DOHH2 (cell line): ENCODE data around the gene TMEM132E.

Experiments
- H3F3A ChIP-seq: fragments of 200-600 bp; sonication (generic), shearing (Covaris generic); 2 replicates; pipeline ENCODE4 v1.6.0; 2016; ENCODE audit warnings: antibody characterized with exemption, mild to moderate bottlenecking; ENCODE audit not compliant: control insufficient read depth, insufficient read depth
- H3K27ac ChIP-seq: fragments of 200-600 bp; sonication (generic); 2 replicates; pipeline ENCODE4 v1.5.1; 2014; ENCODE audit warnings: low read depth, mild to moderate bottlenecking, low read length, moderate library complexity
- H3K27me3 ChIP-seq: fragments of 200-600 bp; sonication (generic); 2 replicates; pipeline ENCODE4 v1.6.1; 2014; ENCODE audit warnings: mild to moderate bottlenecking, low read length, mixed read lengths; ENCODE audit not compliant: control insufficient read depth
- H3K36me3 ChIP-seq: fragments of 200-600 bp; sonication (generic); 2 replicates; pipeline ENCODE4 v1.6.1; 2014; ENCODE audit warnings: mild to moderate bottlenecking, low read length, moderate library complexity, mixed read lengths; ENCODE audit not compliant: control insufficient read depth
- H3K4me1 ChIP-seq: fragments of 200-600 bp; sonication (generic); 2 replicates; pipeline ENCODE4 v1.6.1; 2014; ENCODE audit warnings: mild to moderate bottlenecking, low read length, mixed read lengths; ENCODE audit not compliant: control insufficient read depth
- H3K4me2 ChIP-seq: fragments of 200-600 bp; sonication (generic); 2 replicates; pipeline ENCODE4 v1.6.0; 2014; ENCODE audit warnings: mild to moderate bottlenecking, low read length, moderate library complexity
- H3K4me3 ChIP-seq: fragments of 200-600 bp; sonication (generic); 2 replicates; pipeline ENCODE4 v1.5.1; 2014; ENCODE audit warnings: mild to moderate bottlenecking, low read length, mixed read lengths
- H3K79me2 ChIP-seq: fragments of 200-600 bp; sonication (generic); 2 replicates; pipeline ENCODE4 v1.6.1; 2014; ENCODE audit warnings: mild to moderate bottlenecking, low read length, mixed read lengths; ENCODE audit not compliant: control insufficient read depth
- H3K9me2 ChIP-seq: fragments of 200-600 bp; sonication (generic); replicated peaks from 2 replicates; pipeline ENCODE4 v1.6.1; 2014; ENCODE audit warnings: mild to moderate bottlenecking, low read length, mixed read lengths; ENCODE audit not compliant: control insufficient read depth
- H3K9me3 ChIP-seq: fragments of 200-600 bp; sonication (generic); 2 replicates; pipeline ENCODE4 v1.6.1; 2014; ENCODE audit warnings: antibody characterized with exemption, low read length, mixed read lengths; ENCODE audit not compliant: control insufficient read depth, insufficient read depth
- H4K20me1 ChIP-seq: fragments of 200-600 bp; sonication (generic); 2 replicates; pipeline ENCODE4 v1.6.0; 2014; ENCODE audit warnings: low read depth, mild to moderate bottlenecking, antibody characterized with exemption, low read length, moderate library complexity; ENCODE audit not compliant: control insufficient read depth, insufficient read depth
- EZH2phosphoT487 ChIP-seq: fragments of 200-600 bp; sonication (generic); IDR thresholded peaks from 2 replicates; pipeline ENCODE4 v1.6.1; 2017; ENCODE audit warnings: borderline replicate concordance, mild to moderate bottlenecking, antibody characterized with exemption, low read length, moderate library complexity, mixed read lengths
- TF ChIP-seq, protein P1 (sequence below): fragments of 200-600 bp; sonication (generic); IDR thresholded peaks from one replicate; pipeline ENCODE4 v1.5.1; 2014; ENCODE audit warnings: antibody characterized with exemption, mild to moderate bottlenecking, low read depth, low read length; ENCODE audit not compliant: poor library complexity, severe bottlenecking

The TMEM132E gene

DNA sequence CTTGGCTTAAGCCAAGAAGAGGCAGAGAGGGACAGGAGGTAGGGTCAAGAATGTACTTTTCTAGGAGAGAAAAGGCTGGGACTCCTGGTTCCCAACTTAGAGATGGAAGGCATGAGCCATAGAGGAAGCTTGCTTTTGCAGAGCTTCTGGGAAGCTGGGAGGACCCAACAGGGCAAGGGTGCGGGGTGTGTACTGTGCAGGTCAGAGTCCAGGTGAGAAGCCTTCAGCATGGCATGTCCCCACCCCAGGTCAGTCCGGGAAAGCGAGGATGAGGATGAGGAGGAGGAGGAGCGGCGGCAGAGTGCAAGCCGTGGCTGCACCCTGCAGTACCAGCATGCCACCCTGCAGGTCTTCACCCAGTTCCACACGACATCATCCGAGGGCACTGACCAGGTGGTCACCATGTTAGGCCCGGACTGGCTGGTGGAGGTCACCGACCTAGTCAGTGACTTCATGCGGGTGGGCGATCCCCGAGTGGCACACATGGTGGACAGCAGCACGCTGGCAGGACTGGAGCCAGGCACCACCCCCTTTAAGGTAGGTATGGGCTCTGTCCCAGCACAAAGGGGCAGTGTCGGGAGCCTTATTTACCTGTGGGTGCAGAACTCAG, 55.3 kb downstream of the TMEM132E start:
- H3K36me3 ChIP-seq: no peaks in the 10 kb centered on the region
- no peaks in the 10 kb centered on the region for H3K9me2 ChIP-seq
- H3K4me1 ChIP-seq: no peaks in the 10 kb centered on the region
- no peaks in the 10 kb centered on the region for H4K20me1 ChIP-seq
- no peaks in the 10 kb centered on the region for H3K79me2 ChIP-seq
- H3K4me2 ChIP-seq: no peak overlapping the region
- H3F3A ChIP-seq: no peaks in the 10 kb centered on the region
- TF ChIP-seq, protein P1, sequence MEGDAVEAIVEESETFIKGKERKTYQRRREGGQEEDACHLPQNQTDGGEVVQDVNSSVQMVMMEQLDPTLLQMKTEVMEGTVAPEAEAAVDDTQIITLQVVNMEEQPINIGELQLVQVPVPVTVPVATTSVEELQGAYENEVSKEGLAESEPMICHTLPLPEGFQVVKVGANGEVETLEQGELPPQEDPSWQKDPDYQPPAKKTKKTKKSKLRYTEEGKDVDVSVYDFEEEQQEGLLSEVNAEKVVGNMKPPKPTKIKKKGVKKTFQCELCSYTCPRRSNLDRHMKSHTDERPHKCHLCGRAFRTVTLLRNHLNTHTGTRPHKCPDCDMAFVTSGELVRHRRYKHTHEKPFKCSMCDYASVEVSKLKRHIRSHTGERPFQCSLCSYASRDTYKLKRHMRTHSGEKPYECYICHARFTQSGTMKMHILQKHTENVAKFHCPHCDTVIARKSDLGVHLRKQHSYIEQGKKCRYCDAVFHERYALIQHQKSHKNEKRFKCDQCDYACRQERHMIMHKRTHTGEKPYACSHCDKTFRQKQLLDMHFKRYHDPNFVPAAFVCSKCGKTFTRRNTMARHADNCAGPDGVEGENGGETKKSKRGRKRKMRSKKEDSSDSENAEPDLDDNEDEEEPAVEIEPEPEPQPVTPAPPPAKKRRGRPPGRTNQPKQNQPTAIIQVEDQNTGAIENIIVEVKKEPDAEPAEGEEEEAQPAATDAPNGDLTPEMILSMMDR: no peak
- no peak for TF ChIP-seq EZH2phosphoT487
- no peaks in the 10 kb centered on the region for H3K9me3 ChIP-seq
- no peaks in the 10 kb centered on the region for H3K27me3 ChIP-seq
- no peak overlapping the region for H3K27ac ChIP-seq
- no peak overlapping the region for H3K4me3 ChIP-seq

DNA sequence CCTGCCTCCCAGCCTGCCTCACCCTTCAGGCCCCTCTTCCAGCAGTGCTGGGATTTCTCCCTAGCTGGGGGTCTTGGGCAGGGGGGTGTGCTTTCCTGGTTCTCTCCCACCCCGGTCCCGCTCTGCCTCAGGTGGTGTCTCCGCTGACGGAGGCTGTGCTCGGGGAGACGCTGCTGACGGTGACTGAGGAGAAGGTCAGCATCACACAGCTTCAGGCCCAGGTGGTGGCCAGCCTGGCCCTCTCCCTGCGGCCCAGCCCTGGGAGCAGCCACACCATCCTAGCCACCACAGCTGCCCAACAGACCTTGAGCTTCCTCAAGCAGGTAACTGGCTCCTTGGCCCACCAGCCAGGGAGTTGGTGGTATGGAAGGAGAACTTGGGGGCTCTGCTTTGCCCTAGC, 56.5 kb downstream of the TMEM132E start:
- Histone ChIP-seq H3F3A (no peaks in the 10 kb centered on the region), H3K4me2 (no peak overlapping the region), H3K36me3 (no peaks in the 10 kb centered on the region), H3K9me3 (no peaks in the 10 kb centered on the region), H3K27me3 (no peaks in the 10 kb centered on the region), H3K9me2 (no peaks in the 10 kb centered on the region), H4K20me1 (no peaks in the 10 kb centered on the region), H3K4me1 (no peaks in the 10 kb centered on the region), H3K4me3 (no peak overlapping the region), H3K27ac (no peak overlapping the region), H3K79me2 (no peaks in the 10 kb centered on the region)
- TF ChIP-seq EZH2phosphoT487: no peak
- TF ChIP-seq, protein P1: no peak

GRCh38 chr17:34637041-34637547, 57.7 kb downstream of the TMEM132E start:
- Histone ChIP-seq H3K4me1 (no peaks in the 10 kb centered on the region), H3K36me3 (no peaks in the 10 kb centered on the region), H3K4me2 (no peak overlapping the region), H3K27ac (no peak overlapping the region), H3K27me3 (no peaks in the 10 kb centered on the region), H3K79me2 (no peaks in the 10 kb centered on the region), H3F3A (no peaks in the 10 kb centered on the region), H4K20me1 (no peaks in the 10 kb centered on the region), H3K9me3 (no peaks in the 10 kb centered on the region), H3K9me2 (no peaks in the 10 kb centered on the region), H3K4me3 (no peak overlapping the region)
- TF ChIP-seq EZH2phosphoT487: no peak
- TF ChIP-seq, protein P1: no peak
